ENCODE measurements around the gene COX15.

- no peak for TF ChIP-seq CTCF (IDR thresholded peaks at IDR 0.05 in 8 of 11, conservative IDR thresholded peaks at IDR 0.05 in 3 of 11)
- no peak for TF ChIP-seq POLR2A (IDR thresholded peaks at IDR 0.05)
Observed at GRCh38 chr10:99779335-99779734, 47.4 kb upstream of the COX15 start.
